ENCODE measurements around the gene GID8. TPM values are rescaled to one million over a fixed set of nuclear protein-coding genes. Genes with fewer than 3 reads are reported as not detected.

GID8 gene
- total and polyA plus RNA-seq, 2 of the 13 experiments (the other 11 are each of a cell fraction or from before 2014, with no cell fraction given) = 39.6 to 59.8 TPM

DNA sequence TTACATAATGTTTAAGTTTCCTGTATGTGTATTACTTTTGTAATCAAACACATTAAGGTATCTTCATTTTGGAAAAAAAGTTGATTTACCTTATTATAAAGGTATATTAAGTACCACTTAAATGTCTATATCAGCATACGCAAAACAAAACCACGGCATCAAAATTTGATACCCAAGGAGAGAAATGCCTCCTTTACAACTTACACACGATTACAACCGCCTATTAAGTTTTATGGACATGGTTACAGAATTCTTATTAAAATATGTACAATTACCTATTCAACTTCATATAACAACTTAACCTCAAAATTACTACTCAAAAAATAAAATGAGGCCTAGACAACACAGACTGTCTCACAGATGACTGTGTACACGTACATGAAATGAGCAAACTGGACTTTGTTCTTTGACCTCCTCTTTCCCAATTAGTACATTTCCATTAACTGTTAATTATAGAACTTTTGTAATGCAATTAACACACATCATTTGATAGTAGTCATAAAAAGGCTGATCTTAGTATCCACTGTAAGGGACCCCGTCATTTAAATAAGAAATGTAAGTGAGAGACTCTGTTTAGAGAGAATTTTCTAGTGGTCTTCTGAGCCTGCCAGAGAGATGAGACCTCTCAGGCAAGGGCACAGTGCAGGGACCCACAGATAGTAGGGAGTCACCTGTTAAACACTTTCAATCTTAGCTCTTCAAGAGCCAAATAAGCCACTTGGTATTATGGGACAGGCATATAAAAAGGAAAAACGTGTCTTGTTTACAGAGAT lies 14.1 kb upstream of the GID8 start (continued):
- TF ChIP-seq ZNF180 (CRISPR knock-in tag; IDR thresholded peaks at IDR 0.05; ENCODE audit: borderline replicate concordance, low read depth) = no peak
- TF ChIP-seq ZBED4 (CRISPR knock-in tag; IDR thresholded peaks at IDR 0.05; ENCODE audit: borderline replicate concordance) = 0 out of 2 replicates have a peak, but pooled peaks have one; percentile 29
- peak; percentile 69; the same call in 1 of the 2 replicates for TF ChIP-seq SOX5 (CRISPR knock-in tag; IDR thresholded peaks at IDR 0.05; ENCODE audit: borderline replicate concordance)
- no peak for TF ChIP-seq ZKSCAN5 (CRISPR knock-in tag; IDR thresholded peaks at IDR 0.05)
- no peak for TF ChIP-seq MZF1 (CRISPR knock-in tag; IDR thresholded peaks at IDR 0.05; ENCODE audit: borderline replicate concordance)
- TF ChIP-seq YEATS2 (CRISPR knock-in tag; IDR thresholded peaks at IDR 0.05; ENCODE audit: borderline replicate concordance) = peak; percentile 38; the same call in 1 of the 2 replicates
- TF ChIP-seq ZZZ3 (CRISPR knock-in tag; IDR thresholded peaks at IDR 0.05; ENCODE audit: borderline replicate concordance) = no peak
- no peak; the same call in 1 of the 2 replicates for TF ChIP-seq ZNF512B (CRISPR knock-in tag; IDR thresholded peaks at IDR 0.05; ENCODE audit: borderline replicate concordance)
- no peak for TF ChIP-seq ZNF7 (CRISPR knock-in tag; IDR thresholded peaks at IDR 0.05)
- peak; percentile 56; the same call in 1 of the 2 replicates for TF ChIP-seq IRF2 (CRISPR knock-in tag; IDR thresholded peaks at IDR 0.05)
- TF ChIP-seq, protein P1, sequence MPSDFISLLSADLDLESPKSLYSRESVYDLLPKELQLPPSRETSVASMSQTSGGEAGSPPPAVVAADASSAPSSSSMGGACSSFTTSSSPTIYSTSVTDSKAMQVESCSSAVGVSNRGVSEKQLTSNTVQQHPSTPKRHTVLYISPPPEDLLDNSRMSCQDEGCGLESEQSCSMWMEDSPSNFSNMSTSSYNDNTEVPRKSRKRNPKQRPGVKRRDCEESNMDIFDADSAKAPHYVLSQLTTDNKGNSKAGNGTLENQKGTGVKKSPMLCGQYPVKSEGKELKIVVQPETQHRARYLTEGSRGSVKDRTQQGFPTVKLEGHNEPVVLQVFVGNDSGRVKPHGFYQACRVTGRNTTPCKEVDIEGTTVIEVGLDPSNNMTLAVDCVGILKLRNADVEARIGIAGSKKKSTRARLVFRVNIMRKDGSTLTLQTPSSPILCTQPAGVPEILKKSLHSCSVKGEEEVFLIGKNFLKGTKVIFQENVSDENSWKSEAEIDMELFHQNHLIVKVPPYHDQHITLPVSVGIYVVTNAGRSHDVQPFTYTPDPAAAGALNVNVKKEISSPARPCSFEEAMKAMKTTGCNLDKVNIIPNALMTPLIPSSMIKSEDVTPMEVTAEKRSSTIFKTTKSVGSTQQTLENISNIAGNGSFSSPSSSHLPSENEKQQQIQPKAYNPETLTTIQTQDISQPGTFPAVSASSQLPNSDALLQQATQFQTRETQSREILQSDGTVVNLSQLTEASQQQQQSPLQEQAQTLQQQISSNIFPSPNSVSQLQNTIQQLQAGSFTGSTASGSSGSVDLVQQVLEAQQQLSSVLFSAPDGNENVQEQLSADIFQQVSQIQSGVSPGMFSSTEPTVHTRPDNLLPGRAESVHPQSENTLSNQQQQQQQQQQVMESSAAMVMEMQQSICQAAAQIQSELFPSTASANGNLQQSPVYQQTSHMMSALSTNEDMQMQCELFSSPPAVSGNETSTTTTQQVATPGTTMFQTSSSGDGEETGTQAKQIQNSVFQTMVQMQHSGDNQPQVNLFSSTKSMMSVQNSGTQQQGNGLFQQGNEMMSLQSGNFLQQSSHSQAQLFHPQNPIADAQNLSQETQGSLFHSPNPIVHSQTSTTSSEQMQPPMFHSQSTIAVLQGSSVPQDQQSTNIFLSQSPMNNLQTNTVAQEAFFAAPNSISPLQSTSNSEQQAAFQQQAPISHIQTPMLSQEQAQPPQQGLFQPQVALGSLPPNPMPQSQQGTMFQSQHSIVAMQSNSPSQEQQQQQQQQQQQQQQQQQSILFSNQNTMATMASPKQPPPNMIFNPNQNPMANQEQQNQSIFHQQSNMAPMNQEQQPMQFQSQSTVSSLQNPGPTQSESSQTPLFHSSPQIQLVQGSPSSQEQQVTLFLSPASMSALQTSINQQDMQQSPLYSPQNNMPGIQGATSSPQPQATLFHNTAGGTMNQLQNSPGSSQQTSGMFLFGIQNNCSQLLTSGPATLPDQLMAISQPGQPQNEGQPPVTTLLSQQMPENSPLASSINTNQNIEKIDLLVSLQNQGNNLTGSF (CRISPR knock-in tag; IDR thresholded peaks at IDR 0.05) = no peak
- 0 out of 2 replicates have a peak, but pooled peaks have one; percentile 14 for TF ChIP-seq PAF1 (CRISPR knock-in tag; IDR thresholded peaks at IDR 0.05)
- TF ChIP-seq TRIM24 (CRISPR knock-in tag; IDR thresholded peaks at IDR 0.05) = no peak
- TF ChIP-seq, protein P2, sequence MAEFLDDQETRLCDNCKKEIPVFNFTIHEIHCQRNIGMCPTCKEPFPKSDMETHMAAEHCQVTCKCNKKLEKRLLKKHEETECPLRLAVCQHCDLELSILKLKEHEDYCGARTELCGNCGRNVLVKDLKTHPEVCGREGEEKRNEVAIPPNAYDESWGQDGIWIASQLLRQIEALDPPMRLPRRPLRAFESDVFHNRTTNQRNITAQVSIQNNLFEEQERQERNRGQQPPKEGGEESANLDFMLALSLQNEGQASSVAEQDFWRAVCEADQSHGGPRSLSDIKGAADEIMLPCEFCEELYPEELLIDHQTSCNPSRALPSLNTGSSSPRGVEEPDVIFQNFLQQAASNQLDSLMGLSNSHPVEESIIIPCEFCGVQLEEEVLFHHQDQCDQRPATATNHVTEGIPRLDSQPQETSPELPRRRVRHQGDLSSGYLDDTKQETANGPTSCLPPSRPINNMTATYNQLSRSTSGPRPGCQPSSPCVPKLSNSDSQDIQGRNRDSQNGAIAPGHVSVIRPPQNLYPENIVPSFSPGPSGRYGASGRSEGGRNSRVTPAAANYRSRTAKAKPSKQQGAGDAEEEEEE (CRISPR knock-in tag; IDR thresholded peaks at IDR 0.05; ENCODE audit: borderline replicate concordance) = no peak
- peak; percentile 84 for TF ChIP-seq BCL6 (CRISPR knock-in tag; IDR thresholded peaks at IDR 0.05)
